Natural killer cell treated with Interleukin-12 subunit alpha and Interleukin-12 subunit beta and Interleukin-15 and Interleukin-18, amount 100 ng/mL, for 72 hours (primary cell): Measurements from ENCODE around the gene KATNBL1. TPM values are rescaled to one million over a fixed set of nuclear protein-coding genes. Genes with fewer than 3 reads are reported as not detected.
"Not testable (repeated sequence)": the region's sequence is repeated elsewhere in the genome, so short reads cannot be mapped to it uniquely, and the experiment has no call there.

Experiments used
- ATAC-seq, 2 donors: fragments of 150-1000 bp; cut with Tn5 transposase in 1 of 2; sonication (Bioruptor Pico), chemical (Tn5 transposase) in 1 of 2; 2 replicates each; pipeline ENCODE4 v1.10.0; 2021
- DNase-seq: peaks from one replicate; pipeline ENCODE4 v3.0.0; 2022; ENCODE audit warnings: low spot score
- H3K27ac Mint-ChIP-seq, 2 donors: 1 replicate in 1 of 2; 2 replicates in 1 of 2; pipeline ENCODE4 v1.8.0; 2022; ENCODE audit warnings: mixed read lengths in 2 of 2, mild to moderate bottlenecking in 1 of 2, moderate library complexity in 1 of 2
- H3K27me3 Mint-ChIP-seq, 2 donors: 1 replicate in 1 of 2; 2 replicates in 1 of 2; pipeline ENCODE4 v1.8.0; 2022; ENCODE audit warnings: mixed read lengths in 2 of 2
- H3K36me3 Mint-ChIP-seq: one replicate; pipeline ENCODE4 v1.8.0; 2022; ENCODE audit warnings: mixed read lengths
- H3K4me1 Mint-ChIP-seq, 2 donors: 1 replicate in 1 of 2; 2 replicates in 1 of 2; pipeline ENCODE4 v1.8.0; 2022; ENCODE audit warnings: low read depth in 2 of 2, mixed read lengths in 2 of 2, mild to moderate bottlenecking in 1 of 2
- H3K4me3 Mint-ChIP-seq: one replicate; pipeline ENCODE4 v1.8.0; 2022; ENCODE audit warnings: mixed read lengths
- H3K9me3 Mint-ChIP-seq: 2 replicates; pipeline ENCODE4 v1.8.0; 2022; ENCODE audit warnings: mixed read lengths
- total RNA-seq, 2 donors: library from RNA; stranded (reverse); gene quantifications; one replicate each; pipeline ENCODE4 v1.2.3, GENCODE V29; 2022

Gene KATNBL1
- total RNA-seq, 2 donors from 2014 or later, result 39.2 to 79.6 TPM

- peaks cover 51% of the 10 kb centered on the region for H3K36me3 Mint-ChIP-seq
- H3K27ac Mint-ChIP-seq, result no peak overlapping the region
- no peak for DNase-seq
- no peak for ATAC-seq
- no peak overlapping the region for H3K4me3 Mint-ChIP-seq
- H3K27me3 Mint-ChIP-seq, result no peaks in the 10 kb centered on the region
- peaks cover 7 to 10% of the 10 kb centered on the region in 2 donors for H3K4me1 Mint-ChIP-seq
- peaks cover 9% of the 10 kb centered on the region for H3K9me3 Mint-ChIP-seq
These were observed 48.5 kb downstream of the KATNBL1 start for GRCh38 chr15:34161329-34161963.

GRCh38 chr15:34160735-34161134, 49.2 kb downstream of the KATNBL1 start:
- H3K27ac Mint-ChIP-seq, result no peak overlapping the region
- H3K27me3 Mint-ChIP-seq, result no peaks in the 10 kb centered on the region
- H3K9me3 Mint-ChIP-seq, result peaks cover 14% of the 10 kb centered on the region
- peaks cover 58% of the 10 kb centered on the region for H3K36me3 Mint-ChIP-seq
- H3K4me1 Mint-ChIP-seq, result peaks cover 6 to 10% of the 10 kb centered on the region in 2 donors
- DNase-seq (no peak), ATAC-seq (no peak)
- H3K4me3 Mint-ChIP-seq, result no peak overlapping the region

- no peak for ATAC-seq
- peaks cover 66% of the 10 kb centered on the region for H3K36me3 Mint-ChIP-seq
- H3K4me1 Mint-ChIP-seq, result peaks cover 0 to 4% of the 10 kb centered on the region in 2 donors
- H3K27ac Mint-ChIP-seq, result no peak overlapping the region
- H3K27me3 Mint-ChIP-seq, result no peaks in the 10 kb centered on the region
- DNase-seq, result no peak
- peaks cover 23% of the 10 kb centered on the region for H3K9me3 Mint-ChIP-seq
- no peak overlapping the region for H3K4me3 Mint-ChIP-seq
These were observed 51.5 kb downstream of the KATNBL1 start for GRCh38 chr15:34158355-34158754.

GRCh38 chr15:34155859-34156258, 54.0 kb downstream of the KATNBL1 start:
- H3K27me3 Mint-ChIP-seq, result no peaks in the 10 kb centered on the region
- DNase-seq (no peak), ATAC-seq (no peak)
- H3K4me1 Mint-ChIP-seq, result peaks cover 0 to 4% of the 10 kb centered on the region in 2 donors
- H3K36me3 Mint-ChIP-seq, result peaks cover 49% of the 10 kb centered on the region
- H3K9me3 Mint-ChIP-seq, result peaks cover 15% of the 10 kb centered on the region
- no peak overlapping the region for H3K4me3 Mint-ChIP-seq
- H3K27ac Mint-ChIP-seq, result no peak overlapping the region

GRCh38 chr15:34154725-34155204, 55.1 kb downstream of the KATNBL1 start:
- peaks cover 14% of the 10 kb centered on the region for H3K9me3 Mint-ChIP-seq
- DNase-seq (no peak), ATAC-seq (peak in 1 of 2 donors; percentile 60)
- H3K27me3 Mint-ChIP-seq, result no peaks in the 10 kb centered on the region
- H3K4me3 Mint-ChIP-seq, result no peak overlapping the region
- peaks cover 0 to 4% of the 10 kb centered on the region in 2 donors for H3K4me1 Mint-ChIP-seq
- H3K36me3 Mint-ChIP-seq, result peaks cover 38% of the 10 kb centered on the region
- peak overlapping the region in 1 of 2 donors; percentile 49 for H3K27ac Mint-ChIP-seq

- Mint-ChIP-seq H3K27ac (no peak overlapping the region), H3K27me3 (no peaks in the 10 kb centered on the region), H3K9me3 (no peaks in the 10 kb centered on the region), H3K4me3 (no peak overlapping the region), H3K4me1 (no peaks in the 10 kb centered on the region), H3K36me3 (peaks cover 5% of the 10 kb centered on the region)
- no peak for DNase-seq
- ATAC-seq, result no peak
These were observed 62.3 kb downstream of the KATNBL1 start for GRCh38 chr15:34147371-34148140.

- Mint-ChIP-seq H3K36me3 (no peaks in the 10 kb centered on the region), H3K4me3 (no peak overlapping the region), H3K9me3 (no peaks in the 10 kb centered on the region), H3K27ac (no peak overlapping the region), H3K4me1 (no peaks in the 10 kb centered on the region), H3K27me3 (no peaks in the 10 kb centered on the region)
- no peak for ATAC-seq
- no peak for DNase-seq
These were observed 76.4 kb downstream of the KATNBL1 start for GRCh38 chr15:34133511-34133910.

- H3K27ac Mint-ChIP-seq, result no peak overlapping the region
- no peak overlapping the region for H3K4me3 Mint-ChIP-seq
- no peaks in the 10 kb centered on the region for H3K27me3 Mint-ChIP-seq
- H3K9me3 Mint-ChIP-seq, result no peaks in the 10 kb centered on the region
- DNase-seq (no peak), ATAC-seq (no peak)
- peaks cover 0 to under 1% of the 10 kb centered on the region in 2 donors for H3K4me1 Mint-ChIP-seq
- no peaks in the 10 kb centered on the region for H3K36me3 Mint-ChIP-seq
These were observed 77.0 kb downstream of the KATNBL1 start for GRCh38 chr15:34132881-34133280.

GRCh38 chr15:34128898-34129297, 81.0 kb downstream of the KATNBL1 start:
- Mint-ChIP-seq H3K4me1 (peaks cover 0 to 3% of the 10 kb centered on the region in 2 donors), H3K27ac (no peak overlapping the region), H3K9me3 (no peaks in the 10 kb centered on the region), H3K36me3 (no peaks in the 10 kb centered on the region), H3K4me3 (no peak overlapping the region), H3K27me3 (no peaks in the 10 kb centered on the region)
- ATAC-seq (no peak), DNase-seq (no peak)

GRCh38 chr15:34126522-34126921, 83.4 kb downstream of the KATNBL1 start:
- Mint-ChIP-seq H3K9me3 (no peaks in the 10 kb centered on the region), H3K4me3 (no peak overlapping the region), H3K36me3 (no peaks in the 10 kb centered on the region), H3K27me3 (peaks cover 0 to 5% of the 10 kb centered on the region in 2 donors), H3K27ac (no peak overlapping the region), H3K4me1 (peaks cover 0 to 3% of the 10 kb centered on the region in 2 donors)
- ATAC-seq (no peak), DNase-seq (no peak)

GRCh38 chr15:34125945-34126344, 84.0 kb downstream of the KATNBL1 start:
- Mint-ChIP-seq H3K4me3 (no peak overlapping the region), H3K27me3 (peaks cover 0 to 7% of the 10 kb centered on the region in 2 donors), H3K9me3 (no peaks in the 10 kb centered on the region), H3K27ac (no peak overlapping the region), H3K4me1 (peaks cover 0 to 3% of the 10 kb centered on the region in 2 donors), H3K36me3 (no peaks in the 10 kb centered on the region)
- ATAC-seq (no peak), DNase-seq (no peak)

GRCh38 chr15:34124651-34125050, 85.2 kb downstream of the KATNBL1 start:
- no peak for DNase-seq
- no peaks in the 10 kb centered on the region for H3K9me3 Mint-ChIP-seq
- H3K4me1 Mint-ChIP-seq, result peaks cover 0 to 3% of the 10 kb centered on the region in 2 donors
- H3K27ac Mint-ChIP-seq, result no peak overlapping the region
- H3K27me3 Mint-ChIP-seq, result peaks cover 10 to 13% of the 10 kb centered on the region in 2 donors
- no peak for ATAC-seq
- no peak overlapping the region for H3K4me3 Mint-ChIP-seq
- H3K36me3 Mint-ChIP-seq, result no peaks in the 10 kb centered on the region

GRCh38 chr15:34122771-34123183, 87.1 kb downstream of the KATNBL1 start:
- H3K9me3 Mint-ChIP-seq, result no peaks in the 10 kb centered on the region
- no peaks in the 10 kb centered on the region for H3K36me3 Mint-ChIP-seq
- peaks cover 0 to 2% of the 10 kb centered on the region in 2 donors for H3K4me1 Mint-ChIP-seq
- peaks cover 10 to 16% of the 10 kb centered on the region in 2 donors for H3K27me3 Mint-ChIP-seq
- no peak overlapping the region for H3K27ac Mint-ChIP-seq
- DNase-seq (no peak), ATAC-seq (no peak)
- H3K4me3 Mint-ChIP-seq, result no peak overlapping the region

GRCh38 chr15:34121786-34122185, 88.1 kb downstream of the KATNBL1 start:
- not testable (repeated sequence) for H3K4me1 Mint-ChIP-seq, H3K36me3 Mint-ChIP-seq, ATAC-seq, H3K4me3 Mint-ChIP-seq, H3K27ac Mint-ChIP-seq, H3K9me3 Mint-ChIP-seq, DNase-seq
- peaks cover 16 to 17% of the 10 kb centered on the region in 2 donors for H3K27me3 Mint-ChIP-seq
